Brain pericyte (primary cell): ENCODE measurements around the gene MOXD1.
A peak's percentile ranks its signal among the peaks of the same experiment; 100 is the strongest.

ENCODE experiments used
- DNase-seq: peaks from one replicate; pipeline ENCODE4 v3.0.0-alpha.2; 2012; ENCODE audit warnings: low read depth, low spot score

Gene MOXD1

DNA sequence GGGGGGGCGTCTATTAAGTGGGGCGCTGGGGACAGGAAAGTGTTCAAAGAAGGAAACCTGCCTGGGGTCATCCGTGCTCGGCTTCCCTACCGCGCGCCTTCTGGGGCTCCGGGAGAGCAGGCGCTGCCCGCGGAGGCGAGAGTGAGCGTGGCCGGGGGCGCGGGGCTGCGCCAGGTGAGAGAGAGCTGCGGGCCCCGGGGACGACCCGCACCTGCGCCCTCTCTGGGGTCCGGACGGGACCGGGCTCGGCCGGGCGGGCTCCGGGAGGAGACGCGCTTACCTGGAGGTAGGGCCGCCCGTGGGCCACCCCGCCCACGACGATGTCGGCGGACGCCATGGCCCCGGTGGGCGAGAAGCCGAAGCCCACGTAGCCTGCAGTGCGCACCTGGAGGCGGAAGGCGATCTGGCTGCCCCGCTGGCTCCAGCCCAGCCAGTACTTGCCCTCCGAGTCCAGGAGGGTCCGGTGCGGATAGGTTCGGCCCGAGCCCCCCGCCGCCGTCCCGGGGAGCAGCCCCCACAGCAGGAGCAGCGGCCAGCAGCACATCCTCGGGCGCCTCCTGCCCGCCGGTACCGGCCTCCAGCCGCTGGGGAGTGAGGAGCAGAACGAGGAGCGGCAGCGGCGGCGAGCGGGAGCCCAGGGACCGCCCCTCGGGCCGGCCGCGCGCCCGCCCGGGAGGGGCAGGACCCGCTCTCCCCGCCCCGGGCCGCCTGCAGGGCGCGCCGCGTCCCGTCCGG lies at the start of gene MOXD1:
Gene MOXD1 (minus strand): TSS at position 593 of the 735 bp plus-strand sequence. CDS start 49 bp downstream, at position 544.
- no peak for DNase-seq

DNA sequence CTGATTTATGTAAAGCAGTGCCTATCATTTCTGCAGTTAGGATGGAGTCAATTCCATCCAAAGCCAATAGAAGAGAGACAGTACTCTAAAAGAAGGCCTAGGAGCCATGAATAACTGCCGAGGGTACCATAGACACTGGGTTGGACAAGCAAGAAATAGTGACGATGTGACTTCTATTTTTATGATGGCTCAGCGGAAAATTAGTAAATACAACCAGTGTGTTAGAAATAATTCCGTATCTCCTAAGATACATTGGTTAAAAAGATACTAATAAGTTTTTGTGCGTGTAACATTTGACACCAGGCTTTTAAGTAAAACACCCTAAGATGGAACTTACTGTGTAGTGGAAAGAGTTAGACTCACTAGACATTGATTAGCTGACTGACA lies 45.6 kb upstream of the MOXD1 start:
- no peak for DNase-seq

GRCh38 chr6:132446141-132446854 lies 45.0 kb upstream of the MOXD1 start:
- no peak for DNase-seq

DNA sequence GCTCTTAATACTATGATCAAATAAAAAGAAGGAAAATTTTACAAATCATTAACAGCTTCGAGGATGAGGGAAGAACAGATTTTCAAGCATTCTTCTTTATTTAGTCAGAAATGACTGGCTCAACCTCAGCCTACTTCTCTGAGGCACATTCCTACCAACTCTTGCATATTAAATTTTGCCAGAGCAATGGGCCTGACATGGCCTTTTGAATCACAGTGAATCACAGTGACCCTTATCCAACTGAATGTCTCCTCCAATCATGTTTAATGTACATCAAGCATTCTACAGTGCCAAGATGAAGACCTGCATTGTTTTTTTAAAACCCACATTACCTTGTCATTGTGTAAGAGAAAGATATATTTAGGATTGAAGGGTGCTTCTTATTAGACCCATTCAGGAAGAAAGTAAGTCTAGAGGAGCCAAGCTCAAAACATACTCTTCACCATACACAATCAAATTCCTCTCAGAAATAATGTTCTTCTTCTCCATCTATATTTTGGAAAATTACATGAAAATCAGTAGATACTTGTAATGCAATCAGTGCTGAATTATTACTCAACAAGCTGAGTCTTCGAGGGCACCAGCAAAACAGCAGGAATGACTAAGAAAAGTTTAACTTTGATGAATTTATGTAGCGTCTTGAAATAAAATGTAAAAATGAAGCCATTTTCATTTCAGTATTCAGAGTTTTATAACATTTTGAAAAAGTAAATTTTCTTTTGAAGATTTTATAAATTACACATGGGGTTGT lies 44.1 kb upstream of the MOXD1 start:
- DNase-seq = no peak

DNA sequence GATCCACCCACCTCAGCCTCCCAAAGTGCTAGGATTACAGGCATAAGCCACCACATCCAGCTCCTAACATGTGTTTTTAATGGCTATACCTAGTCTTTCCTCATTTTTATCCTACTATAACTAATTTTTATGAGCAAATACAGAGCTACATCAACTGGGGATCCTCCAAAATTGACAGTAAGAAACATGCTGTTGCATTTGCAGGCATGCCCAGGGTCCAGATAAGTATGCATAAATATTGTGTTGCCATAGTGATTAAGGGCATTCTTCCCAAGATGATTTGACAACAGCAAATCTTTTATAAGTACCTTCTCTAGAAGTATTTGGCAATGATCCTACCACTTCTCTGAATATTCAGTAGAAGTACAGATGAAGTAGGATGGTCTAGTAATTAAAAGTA lies 41.9 kb upstream of the MOXD1 start:
- no peak for DNase-seq

- DNase-seq = no peak
These were observed 28.8 kb upstream of the MOXD1 start for GRCh38 chr6:132430110-132430509.

DNA sequence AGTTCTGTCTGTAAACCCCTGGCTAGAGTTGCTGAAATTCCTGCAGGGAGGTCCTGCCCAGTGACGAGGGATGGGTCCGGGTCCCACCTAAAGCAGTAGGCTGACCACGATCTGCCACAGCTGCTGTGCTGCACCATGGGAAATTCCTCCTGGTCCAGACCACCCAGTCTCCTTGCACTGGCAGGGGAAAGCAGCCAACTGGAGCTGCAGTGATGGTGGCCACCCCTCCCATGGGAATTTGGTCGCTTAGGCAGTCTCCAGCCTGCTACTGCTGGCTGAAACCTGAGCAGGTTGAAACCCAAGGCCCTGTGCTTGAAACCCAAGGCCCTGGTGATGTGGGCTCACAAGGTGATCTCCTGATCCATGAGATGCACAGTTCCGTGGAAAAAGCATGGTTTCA lies 23.9 kb upstream of the MOXD1 start:
- DNase-seq = no peak

- no peak for DNase-seq
These were observed 22.6 kb upstream of the MOXD1 start for GRCh38 chr6:132423839-132424238.

DNA sequence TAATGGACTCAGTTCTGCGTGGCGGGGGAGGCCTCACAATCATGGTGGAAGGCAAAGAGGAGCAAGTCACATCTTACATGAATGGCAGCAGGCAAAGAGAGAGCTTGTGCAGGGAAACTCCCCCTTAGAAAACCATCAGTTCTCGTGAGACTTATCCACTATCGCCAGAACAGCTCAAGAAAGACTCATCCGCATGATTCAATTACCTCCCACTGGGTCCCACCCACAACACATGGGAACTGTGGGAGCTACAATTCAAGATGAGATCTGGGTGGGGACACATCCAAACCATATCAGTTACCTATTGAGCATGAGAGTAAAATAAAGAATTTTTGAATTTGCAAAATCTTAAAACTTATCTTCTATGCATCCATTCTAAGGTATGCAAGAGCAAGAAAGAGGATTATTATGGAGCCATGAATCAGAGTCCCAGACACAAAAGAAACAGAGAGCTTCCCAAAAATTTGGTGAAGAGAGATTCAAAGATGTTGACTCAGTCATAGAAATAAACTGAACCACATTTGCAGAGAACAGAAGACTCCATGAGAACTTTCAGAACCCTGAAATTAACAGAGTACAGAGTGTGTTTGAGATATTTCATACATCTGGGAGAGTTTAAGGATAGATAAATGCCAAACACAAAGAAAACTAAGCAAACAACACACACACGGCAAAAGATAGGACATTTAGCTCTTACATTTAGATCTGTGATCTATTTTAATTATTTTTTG lies 17.1 kb upstream of the MOXD1 start:
- DNase-seq = no peak

- no peak for DNase-seq
These were observed 13.5 kb upstream of the MOXD1 start for GRCh38 chr6:132414761-132415160.

GRCh38 chr6:132414322-132414721 lies 13.0 kb upstream of the MOXD1 start:
- no peak for DNase-seq

DNA sequence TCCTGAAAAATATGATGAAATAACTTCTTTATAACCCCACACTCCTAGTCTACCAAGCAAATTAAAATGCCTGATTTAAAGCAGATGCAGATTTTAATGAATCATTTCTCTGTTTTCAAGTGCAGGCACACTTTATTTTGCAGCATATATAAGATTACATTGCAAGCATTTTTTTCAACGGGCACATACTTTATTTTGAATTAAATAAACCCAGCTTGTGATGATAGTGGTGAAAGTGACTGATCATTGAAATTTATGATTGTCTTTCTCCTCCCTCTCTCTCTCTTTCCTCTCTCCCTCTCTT lies 12.2 kb upstream of the MOXD1 start:
- DNase-seq = no peak

DNA sequence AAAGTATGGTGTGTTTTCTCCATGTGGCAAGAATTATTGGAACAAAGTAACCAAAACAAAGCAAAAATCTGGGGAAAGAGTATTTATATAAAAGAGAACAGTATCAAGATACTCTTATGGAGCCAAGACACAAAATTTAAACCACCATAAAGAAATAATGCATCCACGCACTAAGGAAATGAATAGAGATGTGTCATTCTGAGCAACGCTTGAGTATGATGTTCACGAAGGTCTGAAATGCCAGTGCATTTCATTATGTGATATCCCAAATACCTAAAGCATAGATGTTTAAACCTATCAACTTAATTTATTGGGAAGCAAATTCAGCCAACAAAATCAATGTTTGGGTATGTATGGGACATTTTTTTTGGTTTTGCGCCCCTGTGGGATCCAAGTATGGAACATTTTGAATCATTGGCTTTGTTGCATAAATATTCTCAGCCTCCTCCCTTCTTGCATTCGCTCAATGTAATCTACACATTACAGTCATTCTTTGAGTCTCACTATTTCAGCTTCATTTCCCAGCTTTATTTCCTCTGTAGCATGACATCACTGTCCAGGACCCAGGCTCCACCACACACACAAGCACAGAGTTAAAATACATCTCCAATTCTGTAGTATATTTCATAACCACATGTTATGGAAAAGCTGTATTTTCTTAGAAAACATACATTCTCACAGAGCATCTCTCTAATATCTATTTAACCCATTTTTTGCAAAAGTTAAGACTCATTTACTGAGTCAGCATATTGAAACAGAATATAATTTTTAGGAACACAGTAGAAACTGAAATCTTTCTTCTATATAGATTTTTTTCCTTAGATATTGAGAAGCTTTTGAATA lies 11.6 kb upstream of the MOXD1 start:
- DNase-seq = no peak

- DNase-seq = no peak
These were observed 10.0 kb upstream of the MOXD1 start for GRCh38 chr6:132411296-132411695.

DNA sequence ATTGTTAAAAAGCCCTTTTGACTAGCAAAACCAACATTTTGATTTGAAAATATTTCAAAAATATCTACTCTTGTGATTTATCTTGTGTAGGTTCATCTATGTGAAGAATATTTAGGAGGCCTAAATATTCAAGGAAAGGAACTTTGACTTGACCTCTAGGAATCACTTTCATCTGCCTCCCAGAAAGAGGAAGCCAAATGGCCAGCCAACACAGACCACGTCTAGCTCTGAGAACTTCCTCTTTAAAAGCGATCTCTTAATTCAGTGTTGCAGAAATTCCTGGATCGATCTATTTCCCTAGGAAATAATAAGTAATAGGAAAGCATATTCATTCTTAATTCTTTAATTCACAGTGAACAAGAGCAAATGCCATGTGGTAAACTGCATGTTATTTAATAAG lies 9.6 kb upstream of the MOXD1 start:
- DNase-seq = no peak

GRCh38 chr6:132405143-132405915 lies 4.1 kb upstream of the MOXD1 start:
- DNase-seq = no peak

GRCh38 chr6:132404736-132405135 lies 3.5 kb upstream of the MOXD1 start:
- DNase-seq = peak; percentile 18

DNA sequence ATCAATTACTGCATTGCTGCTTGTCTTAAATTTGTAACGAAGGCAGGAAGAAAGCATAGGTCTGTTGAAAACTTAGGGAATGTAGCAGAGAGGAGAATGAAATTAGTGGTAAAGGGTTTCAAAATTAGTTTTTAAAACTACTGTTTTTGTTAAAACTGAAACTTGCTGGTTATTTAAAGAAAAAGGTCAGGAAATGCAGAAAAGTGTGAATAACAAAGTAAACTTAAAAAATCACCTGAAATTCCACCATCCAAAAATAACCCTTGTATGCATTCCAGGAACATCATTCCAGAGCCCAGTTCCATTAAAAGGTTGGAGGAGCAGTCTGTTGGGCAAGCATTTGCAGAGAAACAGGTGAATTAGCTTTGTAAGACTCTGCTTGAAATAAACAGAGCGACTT lies 3.1 kb upstream of the MOXD1 start:
- no peak for DNase-seq

DNA sequence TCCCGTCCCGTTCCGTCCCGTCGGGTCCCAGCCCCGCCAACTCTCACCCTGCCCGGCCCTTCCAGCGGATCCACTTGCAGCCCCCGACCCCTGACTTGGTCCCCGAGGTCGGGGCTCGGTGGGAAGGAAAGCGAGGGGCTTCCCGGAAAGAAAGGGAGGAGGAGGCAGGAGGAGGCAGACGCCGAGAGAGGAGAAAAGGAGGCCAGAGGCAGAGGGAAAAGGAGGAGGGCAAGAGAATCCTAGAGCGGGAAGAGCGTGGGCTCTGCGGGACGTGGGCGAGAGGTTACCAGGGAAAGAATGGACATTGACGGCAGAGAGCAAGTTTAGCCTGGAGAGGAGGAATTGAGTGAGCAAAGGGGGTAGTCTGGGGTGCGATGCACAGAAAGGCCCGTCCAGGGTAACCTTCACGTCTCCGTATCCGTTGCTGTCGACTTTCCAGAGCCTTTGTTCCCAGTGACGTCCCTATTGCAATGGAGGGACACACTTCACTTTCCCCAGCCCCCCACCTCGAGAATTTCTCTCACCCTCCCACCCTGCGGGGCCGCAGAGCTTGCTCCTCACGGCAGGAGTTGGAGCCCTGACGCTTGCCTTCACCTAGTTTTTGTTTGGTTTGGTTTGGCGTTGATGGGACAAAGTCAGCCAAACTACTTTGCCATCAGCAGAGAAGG lies 477 bp upstream of the MOXD1 start:
- no peak for DNase-seq

GRCh38 chr6:132400555-132400882 lies 756 bp downstream of the MOXD1 start:
- no peak for DNase-seq
